ENCODE results near the gene ANKS1B.

DNA sequence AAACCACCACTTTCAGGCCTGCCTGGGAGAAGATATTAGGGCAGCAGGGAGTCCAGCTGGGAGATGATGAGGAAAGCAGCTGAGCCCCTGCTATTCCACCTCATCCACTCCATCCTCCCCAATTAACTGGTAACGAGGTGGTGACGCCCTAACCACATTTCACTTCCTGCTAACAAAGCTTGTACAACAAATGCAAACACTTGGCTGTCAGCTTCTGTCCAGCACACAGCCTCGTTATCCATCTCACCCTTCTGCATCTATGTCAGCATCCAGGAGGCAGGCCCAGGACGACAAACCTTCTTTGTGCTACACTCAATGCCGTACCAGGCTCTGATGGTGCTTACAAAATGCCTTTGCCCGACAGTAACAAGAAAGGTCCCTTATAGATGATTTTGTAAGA is 1114.2 kb downstream of the ANKS1B start:
- TF ChIP-seq POLR2A (IDR thresholded peaks at IDR 0.05): no peak
- TF ChIP-seq, protein P1, sequence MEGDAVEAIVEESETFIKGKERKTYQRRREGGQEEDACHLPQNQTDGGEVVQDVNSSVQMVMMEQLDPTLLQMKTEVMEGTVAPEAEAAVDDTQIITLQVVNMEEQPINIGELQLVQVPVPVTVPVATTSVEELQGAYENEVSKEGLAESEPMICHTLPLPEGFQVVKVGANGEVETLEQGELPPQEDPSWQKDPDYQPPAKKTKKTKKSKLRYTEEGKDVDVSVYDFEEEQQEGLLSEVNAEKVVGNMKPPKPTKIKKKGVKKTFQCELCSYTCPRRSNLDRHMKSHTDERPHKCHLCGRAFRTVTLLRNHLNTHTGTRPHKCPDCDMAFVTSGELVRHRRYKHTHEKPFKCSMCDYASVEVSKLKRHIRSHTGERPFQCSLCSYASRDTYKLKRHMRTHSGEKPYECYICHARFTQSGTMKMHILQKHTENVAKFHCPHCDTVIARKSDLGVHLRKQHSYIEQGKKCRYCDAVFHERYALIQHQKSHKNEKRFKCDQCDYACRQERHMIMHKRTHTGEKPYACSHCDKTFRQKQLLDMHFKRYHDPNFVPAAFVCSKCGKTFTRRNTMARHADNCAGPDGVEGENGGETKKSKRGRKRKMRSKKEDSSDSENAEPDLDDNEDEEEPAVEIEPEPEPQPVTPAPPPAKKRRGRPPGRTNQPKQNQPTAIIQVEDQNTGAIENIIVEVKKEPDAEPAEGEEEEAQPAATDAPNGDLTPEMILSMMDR (IDR thresholded peaks at IDR 0.05): no peak
